SU-DHL-6 (cell line): ENCODE measurements around the gene PMM2.

Experiments
- H2AFZ ChIP-seq: fragments of 200-600 bp; sonication (generic); 2 replicates; pipeline ENCODE4 v1.6.1; 2014; ENCODE audit warnings: low read depth, mild to moderate bottlenecking, moderate library complexity, mixed read lengths, antibody characterized with exemption, low read length; ENCODE audit not compliant: severe bottlenecking
- H3F3A ChIP-seq: fragments of 200-600 bp; shearing (Covaris generic); 2 replicates; pipeline ENCODE4 v1.6.0; 2016; ENCODE audit warnings: antibody characterized with exemption, mild to moderate bottlenecking; ENCODE audit not compliant: insufficient read depth
- H3K27ac ChIP-seq: fragments of 200-600 bp; sonication (generic); 2 replicates; pipeline ENCODE4 v1.5.1; 2016; ENCODE audit warnings: low read depth, mild to moderate bottlenecking, low read length, moderate library complexity, mixed read lengths
- H3K27me3 ChIP-seq: fragments of 200-600 bp; sonication (generic), shearing (Covaris generic); 2 replicates; pipeline ENCODE4 v1.6.0; 2014; ENCODE audit warnings: mild to moderate bottlenecking, low read length
- H3K36me3 ChIP-seq: fragments of 200-600 bp; sonication (generic); 2 replicates; pipeline ENCODE4 v1.6.1; 2014; ENCODE audit warnings: mild to moderate bottlenecking, low read length, mixed read lengths
- H3K4me2 ChIP-seq: fragments of 300-600, 200-600 bp; shearing (Covaris generic), sonication (generic); 2 replicates; pipeline ENCODE4 v1.6.0; 2014; ENCODE audit warnings: low read length, low read depth, mild to moderate bottlenecking; ENCODE audit not compliant: poor library complexity, severe bottlenecking
- H3K4me3 ChIP-seq: fragments of 200-600 bp; sonication (generic); 2 replicates; pipeline ENCODE4 v1.5.1; 2014; ENCODE audit warnings: antibody characterized with exemption, low read length, mild to moderate bottlenecking, mixed read lengths; ENCODE audit not compliant: insufficient read depth, poor library complexity, severe bottlenecking
- H3K79me2 ChIP-seq: fragments of 200-600 bp; sonication (generic); 2 replicates; pipeline ENCODE4 v1.6.1; 2014; ENCODE audit warnings: mild to moderate bottlenecking, low read length, moderate library complexity; ENCODE audit not compliant: insufficient read depth
- H3K9ac ChIP-seq: fragments of 200-600 bp; sonication (generic); 2 replicates; pipeline ENCODE4 v1.7.0; 2014; ENCODE audit warnings: mild to moderate bottlenecking, low read length
- H3K9me2 ChIP-seq: fragments of 200-600 bp; sonication (generic); replicated peaks from 2 replicates; pipeline ENCODE4 v1.6.1; 2014; ENCODE audit warnings: low read length; ENCODE audit not compliant: insufficient read depth
- H3K9me3 ChIP-seq: fragments of 200-600 bp; sonication (generic); 2 replicates; pipeline ENCODE4 v1.6.1; 2014; ENCODE audit warnings: low read length, mixed read lengths; ENCODE audit not compliant: insufficient read depth
- H4K20me1 ChIP-seq: fragments of 200-600 bp; sonication (generic); 2 replicates; pipeline ENCODE4 v1.6.1; 2014; ENCODE audit warnings: low read depth, mild to moderate bottlenecking, antibody characterized with exemption, low read length, moderate library complexity, mixed read lengths
- EZH2phosphoT487 ChIP-seq: fragments of 200-600 bp; sonication (generic), shearing (Covaris generic); conservative IDR thresholded peaks from 2 replicates; pipeline ENCODE4 v1.6.1; 2018; ENCODE audit warnings: mild to moderate bottlenecking, antibody characterized with exemption, low read length, moderate library complexity, mixed read lengths
- TF ChIP-seq, protein P1 (sequence below): fragments of 200-600 bp; sonication (generic); IDR thresholded peaks from one replicate; pipeline ENCODE4 v1.5.1; 2017; ENCODE audit warnings: antibody characterized with exemption, mild to moderate bottlenecking, low read length, moderate library complexity; ENCODE audit not compliant: insufficient read depth, poor library complexity, severe bottlenecking

Gene PMM2

DNA sequence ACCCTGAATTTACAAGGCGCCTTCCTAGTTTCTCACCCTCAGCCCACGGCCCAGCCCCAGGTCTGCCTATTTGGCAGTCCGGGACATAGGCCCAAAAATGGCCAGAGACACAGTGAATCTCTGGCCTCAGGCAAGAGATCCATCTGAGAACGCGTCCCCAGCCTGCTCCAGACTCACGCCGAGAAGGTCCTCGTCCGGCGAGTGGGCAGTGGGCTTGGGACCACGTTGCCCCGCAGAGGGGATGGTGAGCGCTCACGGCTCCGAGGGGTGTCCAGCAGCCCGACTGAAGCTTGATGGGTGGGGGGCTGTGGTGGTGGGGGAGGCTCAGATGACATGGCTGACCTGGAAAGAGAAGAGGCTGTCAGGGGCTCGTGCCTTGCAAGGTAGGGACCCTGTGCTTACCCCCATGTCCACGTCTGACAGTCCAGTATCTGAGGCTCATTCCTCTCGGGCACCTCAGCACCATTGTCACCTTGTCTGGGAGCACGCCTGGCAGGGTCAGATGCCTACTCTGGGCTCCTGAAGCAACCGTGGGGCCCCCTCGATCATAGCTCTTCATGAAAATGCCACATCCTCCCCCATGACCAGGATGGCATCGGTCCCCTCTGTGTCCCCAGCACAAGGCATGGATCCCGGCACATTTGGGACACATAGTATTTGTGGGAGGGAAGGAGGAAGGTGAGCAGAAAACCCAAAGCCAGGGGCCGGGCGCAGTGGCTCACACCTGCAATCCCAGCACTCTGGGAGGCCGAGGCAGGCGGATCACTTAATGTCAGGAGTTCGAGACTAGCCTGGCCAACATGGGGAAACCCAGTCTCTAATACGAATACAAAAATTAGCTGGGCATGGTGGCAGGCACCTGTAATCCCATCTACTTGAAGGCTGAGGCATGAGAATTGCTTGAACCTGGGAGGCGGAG lies 61.6 kb downstream of the PMM2 start:
- H3K27ac ChIP-seq = no peak overlapping the region
- no peaks in the 10 kb centered on the region; the same call in 1 of the 2 replicates for H3K36me3 ChIP-seq
- no peak overlapping the region for H3K9ac ChIP-seq
- H3K4me3 ChIP-seq = no peak overlapping the region
- TF ChIP-seq, protein P1, sequence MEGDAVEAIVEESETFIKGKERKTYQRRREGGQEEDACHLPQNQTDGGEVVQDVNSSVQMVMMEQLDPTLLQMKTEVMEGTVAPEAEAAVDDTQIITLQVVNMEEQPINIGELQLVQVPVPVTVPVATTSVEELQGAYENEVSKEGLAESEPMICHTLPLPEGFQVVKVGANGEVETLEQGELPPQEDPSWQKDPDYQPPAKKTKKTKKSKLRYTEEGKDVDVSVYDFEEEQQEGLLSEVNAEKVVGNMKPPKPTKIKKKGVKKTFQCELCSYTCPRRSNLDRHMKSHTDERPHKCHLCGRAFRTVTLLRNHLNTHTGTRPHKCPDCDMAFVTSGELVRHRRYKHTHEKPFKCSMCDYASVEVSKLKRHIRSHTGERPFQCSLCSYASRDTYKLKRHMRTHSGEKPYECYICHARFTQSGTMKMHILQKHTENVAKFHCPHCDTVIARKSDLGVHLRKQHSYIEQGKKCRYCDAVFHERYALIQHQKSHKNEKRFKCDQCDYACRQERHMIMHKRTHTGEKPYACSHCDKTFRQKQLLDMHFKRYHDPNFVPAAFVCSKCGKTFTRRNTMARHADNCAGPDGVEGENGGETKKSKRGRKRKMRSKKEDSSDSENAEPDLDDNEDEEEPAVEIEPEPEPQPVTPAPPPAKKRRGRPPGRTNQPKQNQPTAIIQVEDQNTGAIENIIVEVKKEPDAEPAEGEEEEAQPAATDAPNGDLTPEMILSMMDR = no peak
- no peak for TF ChIP-seq EZH2phosphoT487
- H2AFZ ChIP-seq = no peak overlapping the region
- peaks cover 8% of the 10 kb centered on the region; the same call in 1 of the 2 replicates for H4K20me1 ChIP-seq
- H3K27me3 ChIP-seq = no peaks in the 10 kb centered on the region
- H3K4me2 ChIP-seq = no peak overlapping the region
- peaks cover 37% of the 10 kb centered on the region for H3K79me2 ChIP-seq
- no peaks in the 10 kb centered on the region for H3K9me2 ChIP-seq
- no peaks in the 10 kb centered on the region for H3K9me3 ChIP-seq
- peaks cover 10% of the 10 kb centered on the region; the same call in 1 of the 2 replicates for H3F3A ChIP-seq

DNA sequence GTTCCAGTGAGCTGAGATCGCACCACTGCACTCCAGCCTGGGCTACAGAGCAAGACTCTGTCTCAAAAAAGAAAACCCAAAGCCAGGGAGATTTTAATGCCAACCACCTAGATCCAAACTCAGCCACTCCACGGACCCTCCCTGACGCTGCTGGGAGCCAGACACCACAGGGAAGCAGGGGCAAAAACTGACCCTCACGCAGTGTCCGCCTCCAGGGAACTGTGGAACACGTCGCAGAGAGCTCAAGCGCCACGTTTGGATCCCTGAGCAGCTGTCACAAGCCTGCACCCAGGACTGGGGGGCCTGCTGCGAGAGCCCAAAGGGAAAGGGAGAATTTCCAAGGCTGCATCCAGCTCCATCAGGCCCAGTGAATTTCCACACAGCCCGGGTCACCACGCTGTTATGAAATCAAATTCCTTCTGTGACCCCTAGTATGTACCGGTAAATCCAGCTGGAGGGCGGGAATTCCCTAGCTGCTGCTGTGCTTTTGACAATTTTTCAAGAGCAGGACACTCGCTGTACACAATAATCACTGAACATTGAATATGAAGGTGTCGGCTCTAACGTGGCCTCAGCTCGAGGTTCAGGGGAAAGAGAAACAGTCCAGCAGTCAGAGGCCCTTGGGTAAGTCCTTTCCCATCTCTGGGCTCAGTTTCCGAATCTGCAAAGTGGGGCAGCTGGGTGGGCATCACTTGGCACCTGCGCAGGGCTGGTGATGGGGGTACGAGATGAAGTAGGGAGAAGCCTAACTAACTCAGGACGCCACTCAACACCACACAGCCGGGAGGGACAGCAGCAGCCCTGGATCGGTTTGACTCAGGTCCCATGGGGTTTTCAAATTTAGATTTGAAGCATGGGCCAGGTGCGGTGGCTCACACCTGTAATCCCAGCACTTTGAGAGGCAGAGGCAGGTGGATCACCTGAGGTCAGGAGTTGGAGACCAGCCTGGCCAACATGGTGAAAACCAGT lies 62.6 kb downstream of the PMM2 start:
- H3K27ac ChIP-seq = no peak overlapping the region

DNA sequence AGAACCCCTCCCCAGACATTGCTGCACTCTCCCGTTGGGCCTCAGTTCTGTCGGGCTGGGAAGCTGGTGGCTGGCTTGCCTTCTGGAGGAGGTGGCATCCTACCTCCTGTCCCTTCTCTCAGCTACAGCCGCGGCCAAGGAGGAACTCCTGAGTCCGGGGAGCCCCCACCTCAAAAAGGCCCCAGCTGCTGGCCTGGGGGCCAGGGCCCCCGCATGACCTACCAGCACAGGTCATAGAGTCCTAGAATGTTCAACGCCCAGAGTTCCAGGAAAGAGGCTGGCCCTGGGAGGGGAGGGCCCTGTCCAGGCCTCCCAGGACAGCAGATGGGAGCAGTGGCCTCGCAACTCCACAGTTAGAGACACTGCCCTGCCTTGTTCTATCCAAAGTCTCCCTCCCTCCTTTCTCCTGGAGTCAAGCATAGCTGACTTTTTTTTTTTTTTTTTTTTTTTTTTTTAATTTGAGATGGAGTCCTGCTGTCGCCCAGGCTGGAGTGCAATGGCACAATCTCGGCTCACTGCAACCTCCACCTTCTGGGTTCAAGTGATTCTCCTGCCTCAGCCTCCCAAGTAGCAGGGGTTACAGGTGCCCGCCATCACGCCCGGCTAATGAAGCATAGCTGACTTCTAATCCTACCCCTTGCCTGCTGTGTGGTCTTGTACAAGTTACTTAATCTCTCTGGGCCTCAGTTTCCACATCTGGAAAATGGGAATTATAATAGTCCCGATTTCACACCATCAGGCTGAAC lies 64.1 kb downstream of the PMM2 start:
- Histone ChIP-seq H3K79me2 (peaks cover 62% of the 10 kb centered on the region), H3F3A (peaks cover 3% of the 10 kb centered on the region; the same call in 1 of the 2 replicates), H2AFZ (no peak overlapping the region), H3K9me2 (no peaks in the 10 kb centered on the region), H3K36me3 (no peaks in the 10 kb centered on the region), H3K9ac (no peak overlapping the region), H4K20me1 (peaks cover 8% of the 10 kb centered on the region; the same call in 1 of the 2 replicates), H3K9me3 (no peaks in the 10 kb centered on the region), H3K27me3 (no peaks in the 10 kb centered on the region), H3K4me2 (no peak overlapping the region), H3K4me3 (no peak overlapping the region), H3K27ac (no peak overlapping the region)
- TF ChIP-seq, protein P1 = no peak
- no peak for TF ChIP-seq EZH2phosphoT487

More for the DNA sequence above, 62.6 kb downstream of the PMM2 start:
- Histone ChIP-seq H3K9me3 (no peaks in the 10 kb centered on the region), H2AFZ (no peak overlapping the region), H3K79me2 (peaks cover 47% of the 10 kb centered on the region), H3K9ac (no peak overlapping the region), H4K20me1 (peaks cover 8% of the 10 kb centered on the region; the same call in 1 of the 2 replicates), H3K36me3 (no peaks in the 10 kb centered on the region; the same call in 1 of the 2 replicates), H3K4me2 (no peak overlapping the region), H3K4me3 (no peak overlapping the region), H3K27me3 (no peaks in the 10 kb centered on the region), H3F3A (peaks cover 10% of the 10 kb centered on the region; the same call in 1 of the 2 replicates), H3K9me2 (no peaks in the 10 kb centered on the region)
- TF ChIP-seq, protein P1 = no peak
- no peak for TF ChIP-seq EZH2phosphoT487
